Stimulated activated naive CD8-positive, alpha-beta T cell treated with anti-CD3 and anti-CD28 coated beads, Interleukin-15, Interleukin-2, amounts not matched to agents 100 U/mL and 50 U/mL, for 24 hours (primary cell): ENCODE results near the gene IST1.

Experiments
- ATAC-seq: fragments of 150-1000 bp; cut with Tn5 transposase; one replicate; pipeline ENCODE4 v1.10.0; 2021
- DNase-seq: peaks from one replicate; pipeline ENCODE4 v3.0.0; 2021

IST1 gene

DNA sequence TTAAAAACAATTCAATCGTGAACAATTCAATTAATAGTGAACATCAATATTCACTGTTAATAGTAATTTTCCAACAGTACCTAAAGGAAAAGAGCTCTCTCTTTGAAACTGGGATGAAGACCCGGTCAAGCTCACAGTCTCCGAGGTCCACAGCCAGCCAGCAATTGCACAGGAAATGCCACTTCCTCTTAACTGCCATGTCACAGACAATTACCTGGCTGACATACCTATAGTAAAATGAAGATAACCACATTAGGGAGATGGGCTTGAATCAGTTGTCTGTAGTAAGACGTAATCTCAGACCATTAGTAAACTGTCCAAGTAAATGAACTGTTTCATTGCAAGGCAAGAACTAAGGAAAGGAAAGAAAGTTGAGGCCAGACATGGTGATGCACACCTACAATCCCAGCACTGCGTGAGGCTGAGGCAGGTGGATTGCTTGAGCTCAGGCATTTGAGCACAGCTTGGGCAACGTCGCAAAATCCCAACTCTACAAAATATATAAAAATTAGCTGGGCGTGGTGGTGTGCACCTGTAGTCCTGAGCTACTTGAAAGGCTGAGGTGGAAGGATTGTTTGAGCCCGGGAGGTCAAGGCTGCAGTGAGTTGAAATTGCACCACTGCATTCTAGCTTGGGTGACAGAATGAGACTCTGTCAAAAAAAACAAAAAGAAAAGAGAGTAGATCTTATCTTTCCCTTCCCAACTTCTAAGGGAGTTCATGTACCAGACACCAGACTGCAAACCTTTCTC is 68.0 kb downstream of the IST1 start:
- DNase-seq (no peak), ATAC-seq (no peak)

DNA sequence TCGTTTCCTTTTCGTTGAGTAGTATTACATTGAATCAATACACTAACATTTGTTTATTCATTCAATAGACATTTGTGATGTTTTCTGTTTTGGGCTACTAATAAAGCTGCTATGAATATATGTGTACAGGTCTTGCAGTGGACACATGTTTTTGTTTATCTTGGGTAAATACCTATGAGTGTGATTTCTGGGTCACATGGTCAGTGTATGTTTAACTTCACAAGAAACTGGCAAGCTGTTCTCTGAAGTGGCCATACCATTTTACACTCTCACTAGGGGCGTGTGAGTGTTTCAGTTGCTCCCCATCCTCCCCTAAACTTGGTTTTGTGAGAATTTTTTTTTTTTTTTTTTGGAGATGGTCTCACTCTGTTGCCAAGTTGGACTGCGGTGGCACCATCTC is 69.9 kb downstream of the IST1 start:
- DNase-seq, result no peak
- ATAC-seq, result no peak

DNA sequence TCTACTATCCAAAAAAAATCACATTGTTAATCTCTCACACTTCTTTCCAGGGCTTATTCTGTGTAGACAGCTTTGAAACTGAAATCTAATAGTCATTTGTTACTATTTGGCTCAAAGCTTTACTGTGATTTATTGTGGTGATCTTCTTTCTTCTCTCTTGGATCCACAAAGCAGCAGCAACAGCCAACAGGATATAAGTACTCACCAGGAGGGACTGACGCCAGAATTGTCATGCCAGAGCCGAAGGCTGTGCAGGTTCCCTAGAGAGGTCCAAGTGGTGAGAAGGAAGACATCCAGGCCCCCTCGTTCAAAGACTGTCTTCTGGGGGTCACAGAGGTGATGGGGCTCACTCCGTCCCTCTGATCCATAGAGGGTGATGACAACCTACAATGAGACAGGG is 71.6 kb downstream of the IST1 start:
- no peak for DNase-seq
- ATAC-seq, result no peak

DNA sequence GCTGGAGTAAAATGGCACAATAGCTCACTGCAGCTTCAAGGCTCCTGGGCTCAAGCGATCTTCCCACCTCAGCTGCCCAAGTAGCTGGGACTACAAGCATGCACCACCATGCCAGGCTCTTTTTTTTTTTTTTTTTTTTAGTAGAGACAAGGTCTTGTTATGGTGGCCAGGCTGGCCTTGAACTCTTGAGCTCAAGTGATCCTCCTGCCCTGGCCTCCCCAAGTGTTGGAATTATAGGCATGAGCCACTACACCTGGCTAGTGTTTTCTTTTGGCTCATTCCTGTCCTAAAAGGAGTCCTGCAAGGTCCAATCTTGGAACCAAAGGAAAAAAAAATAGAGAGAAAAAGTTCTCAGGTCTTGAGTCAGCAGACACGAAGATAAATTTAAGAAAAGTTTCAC is 74.0 kb downstream of the IST1 start:
- DNase-seq, result no peak
- ATAC-seq, result no peak

DNA sequence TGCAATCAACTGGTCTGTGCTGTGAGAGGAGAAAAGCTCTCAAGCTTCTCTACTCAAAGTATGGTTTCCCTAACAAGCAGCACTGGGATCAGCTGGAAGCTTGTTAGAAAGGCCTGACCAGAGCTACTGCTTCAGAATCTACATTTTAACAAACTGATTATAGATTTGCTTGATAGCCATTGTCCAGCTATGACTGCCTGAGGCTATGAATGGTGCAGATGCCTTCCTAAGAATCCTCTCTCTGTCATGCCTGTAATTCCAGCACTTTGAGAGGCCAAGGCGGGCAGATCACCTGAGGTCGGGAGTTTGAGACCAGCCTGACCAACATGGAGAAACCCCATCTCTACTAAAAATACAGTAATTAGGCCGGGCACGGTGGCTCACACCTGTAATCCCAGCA is 76.2 kb downstream of the IST1 start:
- no peak for DNase-seq
- no peak for ATAC-seq

DNA sequence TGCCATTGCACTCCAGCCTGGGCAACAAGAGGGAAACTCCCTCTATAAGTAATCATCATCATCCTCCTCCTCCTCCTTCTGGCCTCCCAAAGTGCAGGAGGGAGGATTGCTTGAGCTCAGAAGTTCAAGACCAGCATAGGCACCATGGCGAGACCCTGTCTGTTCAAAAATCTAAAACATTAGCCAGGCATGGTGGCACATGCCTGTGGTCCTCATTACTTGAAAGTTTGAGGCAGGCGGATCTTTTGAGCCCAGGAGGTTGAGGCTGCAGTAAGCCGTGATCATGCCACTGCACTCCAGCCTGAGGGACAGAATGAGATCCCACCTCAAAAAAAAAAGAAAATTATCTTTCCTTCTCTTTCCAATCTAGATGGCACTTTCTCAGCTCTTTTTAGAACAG is 77.0 kb downstream of the IST1 start:
- no peak for DNase-seq

DNA sequence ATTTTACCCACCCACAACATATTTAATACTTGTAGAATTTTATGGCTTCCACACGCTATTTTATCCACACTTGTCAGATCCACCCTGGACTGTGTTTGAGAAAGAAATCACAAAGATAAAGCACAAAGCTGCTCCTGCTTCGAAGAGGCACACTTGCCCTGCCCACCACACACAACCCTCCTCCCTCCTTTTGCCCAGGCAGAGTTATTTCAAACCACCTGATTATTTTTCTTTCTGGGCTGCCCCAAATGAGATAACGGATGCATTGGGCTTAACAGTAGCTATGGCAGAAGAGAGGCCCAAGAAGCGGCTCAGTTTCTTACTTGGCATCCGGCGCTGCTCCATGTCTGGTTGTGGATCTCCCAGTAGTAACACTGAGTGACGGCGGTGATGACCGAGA is 77.7 kb downstream of the IST1 start:
- DNase-seq, result no peak
- no peak for ATAC-seq

More for the DNA sequence above, 77.0 kb downstream of the IST1 start:
- ATAC-seq, result no peak

DNA sequence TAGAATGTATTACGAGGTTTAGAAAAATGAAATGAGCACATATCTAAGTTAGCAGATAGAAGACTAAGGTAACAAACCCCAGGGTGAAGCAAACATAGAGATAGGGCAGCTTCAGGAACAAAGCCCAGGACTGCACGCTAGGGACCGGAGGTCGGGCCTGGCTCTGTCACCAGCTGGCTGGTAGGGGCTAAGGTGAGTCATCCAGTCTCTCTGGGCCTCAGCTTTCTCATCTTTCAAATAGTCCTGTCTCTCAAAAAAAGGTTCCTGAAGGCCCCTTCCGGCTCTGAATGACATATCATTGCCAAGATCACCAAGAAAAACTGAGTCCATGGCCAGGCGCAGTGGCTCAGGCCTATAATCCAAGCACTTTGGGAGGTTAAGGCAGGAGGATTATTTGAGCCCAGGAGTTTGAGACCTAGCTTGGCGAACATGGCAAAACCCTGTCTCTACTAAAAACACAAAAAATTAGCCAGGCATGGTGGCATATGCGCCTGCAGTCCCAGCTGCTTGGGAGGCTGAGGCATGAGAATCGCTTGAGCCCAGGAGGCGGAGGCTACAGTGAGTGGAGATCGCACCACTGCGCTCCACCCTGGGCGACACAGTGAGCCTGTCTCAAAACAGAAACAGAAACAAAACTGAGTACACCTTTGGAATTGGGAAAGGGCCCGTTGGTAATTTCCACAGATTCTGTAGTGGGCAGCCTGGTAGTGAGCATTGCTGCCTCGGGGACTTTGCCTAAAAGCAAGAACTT is 78.9 kb downstream of the IST1 start:
- ATAC-seq, result no peak
- no peak for DNase-seq
